ENCODE data around the gene ZNF507. TPM values are rescaled to one million over a fixed set of nuclear protein-coding genes. Genes with fewer than 3 reads are reported as not detected.

Gene ZNF507
- total and polyA plus RNA-seq, 9 of the 15 experiments (the other 6 are each of a cell fraction or from before 2014, with no cell fraction given) = 2.9 to 25.0 (median 10.4) TPM

DNA sequence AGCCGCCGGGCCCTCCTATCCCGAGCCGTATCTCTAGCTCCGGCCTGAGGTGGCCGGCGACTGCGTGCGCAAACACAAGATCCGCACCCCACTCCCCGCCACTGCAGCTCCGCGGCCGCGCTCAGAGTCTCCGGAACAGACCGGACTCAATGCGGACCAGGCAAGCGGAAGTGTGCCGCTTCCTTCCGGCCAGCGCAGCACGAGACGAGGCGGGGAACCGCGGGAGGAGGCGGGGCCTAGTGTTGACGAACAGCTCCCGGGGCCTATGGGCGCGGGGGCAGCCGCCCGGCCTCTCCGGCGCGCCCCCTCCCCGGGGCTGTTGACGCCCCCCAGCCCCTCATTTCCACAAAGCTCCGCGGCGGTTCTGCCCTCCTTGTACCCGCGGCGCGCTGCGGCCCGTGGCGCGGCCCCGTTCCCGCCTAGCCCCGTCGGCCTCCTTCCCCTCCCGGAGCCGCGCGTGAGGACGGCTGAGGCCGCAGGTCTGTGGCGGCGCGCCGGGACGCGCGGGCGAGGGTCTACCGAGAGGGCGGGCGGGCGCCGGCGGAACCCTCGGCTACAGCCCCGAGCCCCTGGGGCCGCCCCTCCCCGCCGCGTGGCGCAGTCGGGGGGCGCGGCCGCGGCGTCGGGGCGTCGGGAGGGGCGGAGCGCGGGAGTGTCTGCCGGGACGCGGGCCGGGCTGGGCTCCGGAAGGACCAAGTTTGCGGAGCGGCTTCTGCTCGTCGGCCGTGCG lies 60.2 kb downstream of the ZNF507 start, which contains the start of gene DPY19L3:
DPY19L3 (plus strand) TSS at position 340 of the 730 bp plus-strand sequence. CDS start 2,484 bp downstream, outside the sequence.
- intact Hi-C loops (cut with micrococcal nuclease) = loop anchor here (2.0 kb wide), 1 partner anchor 17 kb away; no protein-coding TSS in a partner anchor
- no peaks in the 10 kb centered on the region for H3K9me3 ChIP-seq (replicated peaks; ENCODE audit: control insufficient read depth, insufficient read depth, low read depth, low read length)
- peak within 1 kb of the TSS; percentile 82 for H2AFZ ChIP-seq (ENCODE audit: low read depth, low read length)
- under 1% methylated on average over 35 of the region's 104 CpGs for WGBS (ENCODE audit: insufficient coverage, low coverage, missing lambda C conversion rate)
- H3K4me3 ChIP-seq = peak within 1 kb of the TSS; percentile 74
- FAIRE-seq (peak; percentile 88), DNase-seq (ENCODE audit: extremely low read depth in 1 of 4, low spot score in 3 of 4) (peak; percentile 96 to 99 (median 98)), ATAC-seq (peak; percentile 96)
- H3K4me1 ChIP-seq (replicated peaks in 1 of 2; ENCODE audit: control insufficient read depth in 2 of 2, insufficient read depth in 2 of 2, low read length in 2 of 2) = peaks cover 18 to 21% of the 10 kb centered on the region in 2 experiments
- H4K20me1 ChIP-seq (replicated peaks; ENCODE audit: control insufficient read depth, insufficient read depth, low read length) = no peaks in the 10 kb centered on the region
- ChIA-PET POLR2A (interaction anchor here (0.5 to 2.1 kb wide), 10 partner anchors 11 to 1906 kb away, joined by 3 to 18 read pairs (median 4); partner anchors contain the start of gene ZNF507), CTCF (ENCODE audit: low intra/inter-chr PET ratio) (no interaction called here)
- BruUV-seq (replicated peaks) = no TSS peak
- no peaks in the 10 kb centered on the region for H3K27me3 ChIP-seq (ENCODE audit: control insufficient read depth in 2 of 2, insufficient read depth in 2 of 2, low read length in 2 of 2)
- no peaks in the 10 kb centered on the region for H3K9me1 ChIP-seq (ENCODE audit: control insufficient read depth, insufficient read depth, low read length)
- in situ Hi-C loops (cut with MboI) = no loop called here
- H3K79me2 ChIP-seq (ENCODE audit: control insufficient read depth, insufficient read depth, low read length) = peaks cover 45% of the 10 kb centered on the region
- H3K36me3 ChIP-seq (ENCODE audit: control insufficient read depth, insufficient read depth, low read length) = peaks cover 35% of the 10 kb centered on the region
- H3K4me2 ChIP-seq (ENCODE audit: insufficient read depth, low read length) = peak within 1 kb of the TSS; percentile 86
- peak within 1 kb of the TSS; percentile 96 for H3K27ac ChIP-seq (ENCODE audit: extremely low read depth, low read depth, low read length)
- H3K9ac ChIP-seq (ENCODE audit: insufficient read depth in 1 of 2, low read depth in 2 of 2, low read length in 2 of 2) = peak within 1 kb of the TSS; percentile 94 to 98
- TF ChIP-seq EP300 (IDR thresholded peaks at IDR 0.05; ENCODE audit: low read length) = 0 out of 2 replicates have a peak, but pooled peaks have one; percentile 13
- TF ChIP-seq RB1 (IDR thresholded peaks at IDR 0.05; ENCODE audit: low read depth) = peak; percentile 68
- peak; percentile 85 to 93; a peak in 3 of 4 replicates for TF ChIP-seq ETV6 (IDR thresholded peaks at IDR 0.05; ENCODE audit: borderline replicate concordance in 1 of 2, low read depth in 2 of 2, low read length in 1 of 2)
- no peak for TF ChIP-seq ETV6 (CRISPR knock-in tag; IDR thresholded peaks at IDR 0.05; ENCODE audit: borderline replicate concordance)
- TF ChIP-seq SIN3B (IDR thresholded peaks at IDR 0.05; ENCODE audit: low read depth) = peak; percentile 62; the same call in 1 of the 2 replicates
- TF ChIP-seq, protein P1, sequence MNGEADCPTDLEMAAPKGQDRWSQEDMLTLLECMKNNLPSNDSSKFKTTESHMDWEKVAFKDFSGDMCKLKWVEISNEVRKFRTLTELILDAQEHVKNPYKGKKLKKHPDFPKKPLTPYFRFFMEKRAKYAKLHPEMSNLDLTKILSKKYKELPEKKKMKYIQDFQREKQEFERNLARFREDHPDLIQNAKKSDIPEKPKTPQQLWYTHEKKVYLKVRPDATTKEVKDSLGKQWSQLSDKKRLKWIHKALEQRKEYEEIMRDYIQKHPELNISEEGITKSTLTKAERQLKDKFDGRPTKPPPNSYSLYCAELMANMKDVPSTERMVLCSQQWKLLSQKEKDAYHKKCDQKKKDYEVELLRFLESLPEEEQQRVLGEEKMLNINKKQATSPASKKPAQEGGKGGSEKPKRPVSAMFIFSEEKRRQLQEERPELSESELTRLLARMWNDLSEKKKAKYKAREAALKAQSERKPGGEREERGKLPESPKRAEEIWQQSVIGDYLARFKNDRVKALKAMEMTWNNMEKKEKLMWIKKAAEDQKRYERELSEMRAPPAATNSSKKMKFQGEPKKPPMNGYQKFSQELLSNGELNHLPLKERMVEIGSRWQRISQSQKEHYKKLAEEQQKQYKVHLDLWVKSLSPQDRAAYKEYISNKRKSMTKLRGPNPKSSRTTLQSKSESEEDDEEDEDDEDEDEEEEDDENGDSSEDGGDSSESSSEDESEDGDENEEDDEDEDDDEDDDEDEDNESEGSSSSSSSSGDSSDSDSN (IDR thresholded peaks at IDR 0.05; ENCODE audit: borderline replicate concordance in 1 of 2, low read depth in 2 of 2, low read length in 2 of 2) = peak; percentile 92 to 98; a peak in 3 of 4 replicates
- 0 out of 2 replicates have a peak, but pooled peaks have one; percentile 4 for TF ChIP-seq NCOR1 (IDR thresholded peaks at IDR 0.05)
- peak; percentile 75 for TF ChIP-seq TOE1 (IDR thresholded peaks at IDR 0.05; ENCODE audit: borderline replicate concordance)
- TF ChIP-seq TOE1 (CRISPR knock-in tag; IDR thresholded peaks at IDR 0.05; ENCODE audit: borderline replicate concordance, low read depth) = no peak
- no peak for TF ChIP-seq CBX2 (IDR thresholded peaks at IDR 0.05; ENCODE audit: insufficient read depth, low read length, poor library complexity, severe bottlenecking)
- no peak for TF ChIP-seq PTBP1 (IDR thresholded peaks at IDR 0.05; ENCODE audit: low read depth, low read length)
- TF ChIP-seq ELF1 (tag; IDR thresholded peaks at IDR 0.05) = peak; percentile 91
- TF ChIP-seq, protein P2, sequence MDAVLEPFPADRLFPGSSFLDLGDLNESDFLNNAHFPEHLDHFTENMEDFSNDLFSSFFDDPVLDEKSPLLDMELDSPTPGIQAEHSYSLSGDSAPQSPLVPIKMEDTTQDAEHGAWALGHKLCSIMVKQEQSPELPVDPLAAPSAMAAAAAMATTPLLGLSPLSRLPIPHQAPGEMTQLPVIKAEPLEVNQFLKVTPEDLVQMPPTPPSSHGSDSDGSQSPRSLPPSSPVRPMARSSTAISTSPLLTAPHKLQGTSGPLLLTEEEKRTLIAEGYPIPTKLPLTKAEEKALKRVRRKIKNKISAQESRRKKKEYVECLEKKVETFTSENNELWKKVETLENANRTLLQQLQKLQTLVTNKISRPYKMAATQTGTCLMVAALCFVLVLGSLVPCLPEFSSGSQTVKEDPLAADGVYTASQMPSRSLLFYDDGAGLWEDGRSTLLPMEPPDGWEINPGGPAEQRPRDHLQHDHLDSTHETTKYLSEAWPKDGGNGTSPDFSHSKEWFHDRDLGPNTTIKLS (IDR thresholded peaks at IDR 0.05; ENCODE audit: borderline replicate concordance, low read depth) = peak; percentile 93
- TF ChIP-seq SRF (CRISPR knock-in tag; IDR thresholded peaks at IDR 0.05) = peak in 1 of 2 experiments; percentile 92; a peak in 2 of 4 replicates
